HepG2 (cell line): Measurements from ENCODE around the gene CDX1.

ENCODE experiments used
- CTCF ChIP-seq: sonication (generic); formaldehyde crosslinking; IDR thresholded peaks from 2 replicates; pipeline ENCODE4 v1.5.0; 2020; ENCODE audit warnings: mild to moderate bottlenecking, missing genetic modification reagents, moderate library complexity
- GTF2F1 ChIP-seq: fragments of 150-350 bp; IDR thresholded peaks from 2 replicates; pipeline ENCODE4 v1.6.1; 2014; ENCODE audit warnings: low read length
- KAT2B ChIP-seq: fragments of 150-350 bp; IDR thresholded peaks from 2 replicates; pipeline ENCODE4 v1.6.1; 2014; ENCODE audit warnings: low read depth, low read length, borderline replicate concordance
- MAX ChIP-seq: IDR thresholded peaks from 2 replicates; pipeline ENCODE4 v1.6.1; 2012; ENCODE audit warnings: inconsistent platforms
- POLR2A ChIP-seq, 2 experiments: IDR thresholded peaks; 2 replicates each; pipeline ENCODE4 v1.6.1; 2011; ENCODE audit warnings: low read depth in 2 of 2, low read length in 2 of 2, mild to moderate bottlenecking in 1 of 2, moderate library complexity in 1 of 2; ENCODE audit not compliant: insufficient read depth in 1 of 2
- POLR2AphosphoS5 ChIP-seq: IDR thresholded peaks from 2 replicates; pipeline ENCODE4 v1.6.1; 2012; ENCODE audit warnings: low read depth, low read length
- RNF2 ChIP-seq: fragments of 450-650 bp; conservative IDR thresholded peaks from 2 replicates; pipeline ENCODE4 v1.6.1; 2016; ENCODE audit warnings: low read depth
- SP4 ChIP-seq: sonication (generic); formaldehyde crosslinking; IDR thresholded peaks from 2 replicates; pipeline ENCODE4 v1.8.1; 2023; ENCODE audit warnings: mild to moderate bottlenecking, missing genetic modification reagents
- ZBTB3 ChIP-seq: sonication (generic); formaldehyde crosslinking; IDR thresholded peaks from 2 replicates; pipeline ENCODE4 v1.4.0; 2020; ENCODE audit warnings: low read depth, mild to moderate bottlenecking, moderate library complexity, missing genetic modification reagents, borderline replicate concordance

- TF ChIP-seq CTCF (CRISPR knock-in tag), result no peak
- no peak for TF ChIP-seq POLR2A (IDR thresholded peaks at IDR 0.05; ENCODE audit: insufficient read depth in 1 of 2, low read depth in 2 of 2, low read length in 2 of 2)
- TF ChIP-seq MAX, result no peak
- TF ChIP-seq SP4 (CRISPR knock-in tag), result no peak
- TF ChIP-seq POLR2AphosphoS5, result no peak
- no peak for TF ChIP-seq RNF2
- no peak for TF ChIP-seq KAT2B
- TF ChIP-seq GTF2F1, result no peak
- TF ChIP-seq ZBTB3 (CRISPR knock-in tag), result no peak
These were observed 20.3 kb upstream of the CDX1 start for GRCh38 chr5:150146235-150146634.
